ENCODE data around the gene HYLS1.

DNA sequence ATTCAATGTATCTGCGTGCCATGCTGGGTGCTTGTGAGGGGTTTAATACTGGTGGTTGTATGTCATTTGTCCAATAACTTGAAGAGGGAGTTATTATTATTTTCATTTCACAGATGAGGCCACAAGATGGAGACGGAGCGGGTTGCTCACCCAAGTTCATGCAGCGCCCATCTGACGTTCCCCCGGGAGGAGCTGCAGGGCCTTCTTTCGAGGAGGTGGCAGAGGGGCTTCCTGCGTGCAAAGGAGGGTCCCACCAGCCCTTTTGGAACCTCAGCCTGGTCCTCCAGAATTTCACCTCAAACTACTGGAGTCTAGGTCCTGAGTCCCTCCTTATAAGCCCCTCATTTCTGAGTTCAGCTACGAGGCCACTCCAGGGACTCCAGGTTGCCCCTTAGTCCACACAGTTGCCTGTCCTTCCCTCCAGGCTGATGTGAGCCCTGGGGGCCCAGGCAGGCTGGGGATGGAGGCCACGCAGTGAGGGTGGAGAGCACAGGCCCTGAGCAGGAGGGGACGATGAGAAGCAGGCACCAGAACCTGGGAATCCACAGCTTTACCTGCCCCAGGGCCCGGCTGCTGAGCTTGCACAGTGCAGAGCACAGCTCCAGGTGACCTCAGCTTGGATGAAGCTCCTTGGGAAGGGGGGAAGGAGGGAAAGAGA is 55.4 kb downstream of the HYLS1 start:
- no peak for TF ChIP-seq POLR2A (IDR thresholded peaks at IDR 0.05; ENCODE audit: low read depth)
- TF ChIP-seq, protein P1, sequence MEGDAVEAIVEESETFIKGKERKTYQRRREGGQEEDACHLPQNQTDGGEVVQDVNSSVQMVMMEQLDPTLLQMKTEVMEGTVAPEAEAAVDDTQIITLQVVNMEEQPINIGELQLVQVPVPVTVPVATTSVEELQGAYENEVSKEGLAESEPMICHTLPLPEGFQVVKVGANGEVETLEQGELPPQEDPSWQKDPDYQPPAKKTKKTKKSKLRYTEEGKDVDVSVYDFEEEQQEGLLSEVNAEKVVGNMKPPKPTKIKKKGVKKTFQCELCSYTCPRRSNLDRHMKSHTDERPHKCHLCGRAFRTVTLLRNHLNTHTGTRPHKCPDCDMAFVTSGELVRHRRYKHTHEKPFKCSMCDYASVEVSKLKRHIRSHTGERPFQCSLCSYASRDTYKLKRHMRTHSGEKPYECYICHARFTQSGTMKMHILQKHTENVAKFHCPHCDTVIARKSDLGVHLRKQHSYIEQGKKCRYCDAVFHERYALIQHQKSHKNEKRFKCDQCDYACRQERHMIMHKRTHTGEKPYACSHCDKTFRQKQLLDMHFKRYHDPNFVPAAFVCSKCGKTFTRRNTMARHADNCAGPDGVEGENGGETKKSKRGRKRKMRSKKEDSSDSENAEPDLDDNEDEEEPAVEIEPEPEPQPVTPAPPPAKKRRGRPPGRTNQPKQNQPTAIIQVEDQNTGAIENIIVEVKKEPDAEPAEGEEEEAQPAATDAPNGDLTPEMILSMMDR (IDR thresholded peaks at IDR 0.05), result no peak
- no peak for TF ChIP-seq EP300 (IDR thresholded peaks at IDR 0.05)

Data from esophagus muscularis mucosa (tissue), 4 donors.